OCI-LY1 (cell line): ENCODE results near the gene KRTCAP2.
"Not testable (repeated sequence)": the region's sequence is repeated elsewhere in the genome, so short reads cannot be mapped to it uniquely, and the experiment has no call there.

Source experiments
- H2AFZ ChIP-seq: fragments of 200-600 bp; sonication (generic), shearing (Covaris generic); 2 replicates; pipeline ENCODE4 v1.6.0; 2014; ENCODE audit warnings: antibody characterized with exemption, mild to moderate bottlenecking, low read length
- H3F3A ChIP-seq: fragments of 200-600 bp; sonication (generic), shearing (Covaris generic); 2 replicates; pipeline ENCODE4 v1.6.0; 2014; ENCODE audit warnings: mild to moderate bottlenecking, antibody characterized with exemption, low read length, moderate library complexity; ENCODE audit not compliant: insufficient read depth
- H3K27ac ChIP-seq: fragments of 200-600 bp; sonication (generic); 2 replicates; pipeline ENCODE4 v1.5.1; 2014; ENCODE audit warnings: low read length, mixed run types, mild to moderate bottlenecking, low read depth; ENCODE audit not compliant: poor library complexity, severe bottlenecking
- H3K27me3 ChIP-seq: fragments of 200-600 bp; sonication (generic); 2 replicates; pipeline ENCODE4 v1.6.0; 2014; ENCODE audit warnings: antibody characterized with exemption, mild to moderate bottlenecking, low read length, moderate library complexity; ENCODE audit not compliant: insufficient read depth
- H3K36me3 ChIP-seq: fragments of 200-600 bp; sonication (generic); 2 replicates; pipeline ENCODE4 v1.6.1; 2014; ENCODE audit warnings: mild to moderate bottlenecking, antibody characterized with exemption, low read length, moderate library complexity, mixed read lengths; ENCODE audit not compliant: insufficient read depth
- H3K4me1 ChIP-seq: fragments of 200-600 bp; sonication (generic); 2 replicates; pipeline ENCODE4 v1.5.1; 2014; ENCODE audit warnings: mild to moderate bottlenecking, low read length, moderate library complexity; ENCODE audit not compliant: insufficient read depth, severe bottlenecking
- H3K4me2 ChIP-seq: fragments of 200-600 bp; sonication (generic), shearing (Covaris generic); 2 replicates; pipeline ENCODE4 v1.6.1; 2014; ENCODE audit warnings: low read length
- H3K4me3 ChIP-seq: fragments of 200-600 bp; sonication (generic); 2 replicates; pipeline ENCODE4 v1.5.1; 2014; ENCODE audit warnings: low read length, low read depth, mild to moderate bottlenecking, mixed read lengths; ENCODE audit not compliant: poor library complexity, severe bottlenecking
- H3K79me2 ChIP-seq: fragments of 200-600 bp; shearing (Covaris generic); 2 replicates; pipeline ENCODE4 v1.6.1; 2016; ENCODE audit warnings: mixed run types, low read length, mixed read lengths; ENCODE audit not compliant: insufficient read depth
- H3K9ac ChIP-seq: fragments of 200-600 bp; sonication (generic), shearing (Covaris generic); 2 replicates; pipeline ENCODE4 v1.6.1; 2014; ENCODE audit warnings: mild to moderate bottlenecking, low read length, mixed read lengths
- H3K9me2 ChIP-seq: fragments of 200-600 bp; sonication (generic), shearing (Covaris generic); 2 replicates; pipeline ENCODE4 v1.6.1; 2014; ENCODE audit warnings: low read depth, mild to moderate bottlenecking, low read length, mixed read lengths
- H3K9me3 ChIP-seq: fragments of 200-600 bp; shearing (Covaris generic); 2 replicates; pipeline ENCODE4 v1.6.1; 2014; ENCODE audit warnings: low read length, mixed read lengths
- H4K20me1 ChIP-seq: fragments of 200-600 bp; sonication (generic), shearing (Covaris generic); 2 replicates; pipeline ENCODE4 v1.6.0; 2016; ENCODE audit warnings: mild to moderate bottlenecking, low read length; ENCODE audit not compliant: insufficient read depth
- CTCF ChIP-seq: fragments of 200-600 bp; sonication (generic), shearing (Covaris generic); IDR thresholded peaks from 2 replicates; pipeline ENCODE4 v1.5.1; 2017; ENCODE audit warnings: mild to moderate bottlenecking, antibody characterized with exemption, low read length, moderate library complexity, mixed read lengths
- EZH2 ChIP-seq: fragments of 200-600 bp; sonication (generic), shearing (Covaris generic); IDR thresholded peaks from 2 replicates; pipeline ENCODE4 v1.8.0; 2017; ENCODE audit warnings: borderline replicate concordance, mixed run types, mild to moderate bottlenecking, antibody characterized with exemption, low read length, moderate library complexity, mixed read lengths

Gene KRTCAP2

GRCh38 chr1:155218854-155219591 is 45.9 kb upstream of the KRTCAP2 start:
- no peaks in the 10 kb centered on the region for H3K36me3 ChIP-seq
- H3K27ac ChIP-seq = no peak overlapping the region
- H3K4me1 ChIP-seq = peaks cover 29% of the 10 kb centered on the region
- H3K27me3 ChIP-seq = no peaks in the 10 kb centered on the region
- no peaks in the 10 kb centered on the region for H3K9me2 ChIP-seq
- H3K9me3 ChIP-seq = no peaks in the 10 kb centered on the region
- H3K9ac ChIP-seq = no peak overlapping the region
- H2AFZ ChIP-seq = 0 out of 2 replicates have a peak overlapping the region, but pooled peaks have one; percentile 37
- no peak overlapping the region for H3K4me3 ChIP-seq
- 0 out of 2 replicates have a peak, but pooled peaks cover 3% of the 10 kb centered on the region for H3F3A ChIP-seq
- TF ChIP-seq EZH2 = no peak
- TF ChIP-seq CTCF = no peak
- no peaks in the 10 kb centered on the region for H3K79me2 ChIP-seq
- peak overlapping the region; percentile 4; the same call in 1 of the 2 replicates for H3K4me2 ChIP-seq
- no peaks in the 10 kb centered on the region for H4K20me1 ChIP-seq

GRCh38 chr1:155214702-155215101 is 41.6 kb upstream of the KRTCAP2 start:
- H3K27me3 ChIP-seq, H3K36me3 ChIP-seq, H3K79me2 ChIP-seq, H4K20me1 ChIP-seq, H3K4me3 ChIP-seq, H3K9ac ChIP-seq, H3K27ac ChIP-seq, H3K9me3 ChIP-seq, H3K4me2 ChIP-seq, H2AFZ ChIP-seq, H3K9me2 ChIP-seq, H3F3A ChIP-seq: not testable (repeated sequence)
- peaks cover 18% of the 10 kb centered on the region for H3K4me1 ChIP-seq

GRCh38 chr1:155212051-155212440 is 38.9 kb upstream of the KRTCAP2 start:
- H3K27ac ChIP-seq, H3K4me2 ChIP-seq, H3K36me3 ChIP-seq, H3K9me3 ChIP-seq, H2AFZ ChIP-seq, H4K20me1 ChIP-seq, H3K27me3 ChIP-seq, H3K79me2 ChIP-seq, H3K9me2 ChIP-seq, H3F3A ChIP-seq, H3K4me3 ChIP-seq, H3K9ac ChIP-seq: not testable (repeated sequence)
- H3K4me1 ChIP-seq = peaks cover 29% of the 10 kb centered on the region

- H3F3A ChIP-seq, H3K9ac ChIP-seq, H3K9me3 ChIP-seq, H2AFZ ChIP-seq, H3K4me2 ChIP-seq, H3K27ac ChIP-seq, H3K27me3 ChIP-seq, H4K20me1 ChIP-seq, H3K4me3 ChIP-seq, H3K36me3 ChIP-seq, H3K79me2 ChIP-seq, H3K9me2 ChIP-seq: not testable (repeated sequence)
- H3K4me1 ChIP-seq = peaks cover 31% of the 10 kb centered on the region
These were observed 38.4 kb upstream of the KRTCAP2 start for GRCh38 chr1:155211381-155212050.
